ENCODE data around the gene TTC29.

TTC29 gene

GRCh38 chr4:146945556-146946374, at the start of gene TTC29:
Gene TTC29 (minus strand): TSS chr4:146945864. CDS start chr4:146939895, 5,969 bp downstream.
- peak; percentile 16 for DNase-seq

GRCh38 chr4:146981651-146982050, 36.0 kb upstream of the TTC29 start:
- DNase-seq: no peak

GRCh38 chr4:146978641-146979040, 33.0 kb upstream of the TTC29 start:
- DNase-seq: no peak

GRCh38 chr4:146976145-146976544, 30.5 kb upstream of the TTC29 start:
- DNase-seq: no peak

- no peak for DNase-seq
These were observed 29.9 kb upstream of the TTC29 start for GRCh38 chr4:146975527-146975926.

- DNase-seq: no peak
These were observed 29.4 kb upstream of the TTC29 start for GRCh38 chr4:146975036-146975435.

- no peak for DNase-seq
These were observed 26.4 kb upstream of the TTC29 start for GRCh38 chr4:146972036-146972435.

GRCh38 chr4:146969126-146969525, 23.5 kb upstream of the TTC29 start:
- no peak for DNase-seq

GRCh38 chr4:146960634-146961033, 15.0 kb upstream of the TTC29 start:
- no peak for DNase-seq

- DNase-seq: no peak
These were observed 14.0 kb upstream of the TTC29 start for GRCh38 chr4:146959692-146960091.

GRCh38 chr4:146957237-146957636, 11.6 kb upstream of the TTC29 start:
- DNase-seq: no peak

- DNase-seq: no peak
These were observed 7.2 kb upstream of the TTC29 start for GRCh38 chr4:146952896-146953295.

GRCh38 chr4:146949559-146949958, 3.9 kb upstream of the TTC29 start:
- no peak for DNase-seq

GRCh38 chr4:146943691-146944375, 1.8 kb downstream of the TTC29 start:
- DNase-seq: no peak

GRCh38 chr4:146932116-146932515, 13.5 kb downstream of the TTC29 start:
- no peak for DNase-seq

- no peak for DNase-seq
These were observed 15.0 kb downstream of the TTC29 start for GRCh38 chr4:146930673-146931072.

- no peak for DNase-seq
These were observed 18.0 kb downstream of the TTC29 start for GRCh38 chr4:146927695-146928094.

- no peak for DNase-seq
These were observed 29.1 kb downstream of the TTC29 start for GRCh38 chr4:146916479-146917076.

- DNase-seq: no peak
These were observed 30.5 kb downstream of the TTC29 start for GRCh38 chr4:146915132-146915531.

GRCh38 chr4:146900295-146900694, 45.4 kb downstream of the TTC29 start:
- no peak for DNase-seq

- DNase-seq: no peak
These were observed 55.4 kb downstream of the TTC29 start for GRCh38 chr4:146890301-146890700.

- DNase-seq: no peak
These were observed 62.6 kb downstream of the TTC29 start for GRCh38 chr4:146883070-146883469.

GRCh38 chr4:146857298-146857697, 88.4 kb downstream of the TTC29 start:
- no peak for DNase-seq

- no peak for DNase-seq
These were observed 89.9 kb downstream of the TTC29 start for GRCh38 chr4:146855761-146856160.

All from NCI-H2029 treated with DMSO at 0.1 percent for 48 hours (cell line).